ENCODE measurements around the gene SLC28A1. TPM values are rescaled to one million over a fixed set of nuclear protein-coding genes. Genes with fewer than 3 reads are reported as not detected.

SLC28A1 gene
- total and polyA plus RNA-seq, 2 donors (not counting 1 experiment from before 2014, with no cell fraction given) = not detected

- Mint-ChIP-seq H3K27me3 (no peaks in the 10 kb centered on the region), H3K4me1 (no peaks in the 10 kb centered on the region), H3K27ac (no peak overlapping the region), H3K4me3 (no peak overlapping the region), H3K9me3 (ENCODE audit: insufficient read depth) (peaks cover 8% of the 10 kb centered on the region)
- peaks cover 7 to 19% (median 15%) of the 10 kb centered on the region in 3 donors for H3K9me3 ChIP-seq (ENCODE audit: control extremely low read depth in 1 of 3, control insufficient read depth in 2 of 3, insufficient read depth in 1 of 3, low read length in 2 of 3)
- H3K4me3 ChIP-seq (ENCODE audit: control extremely low read depth in 1 of 5, extremely low read depth in 1 of 5, insufficient read depth in 1 of 5, low read depth in 2 of 5, low read length in 4 of 5) = no peak overlapping the region
- H3K27me3 ChIP-seq (replicated peaks in 1 of 4; ENCODE audit: control extremely low read depth in 1 of 4, control insufficient read depth in 3 of 4, insufficient read depth in 4 of 4, low read length in 3 of 4) = no peaks in the 10 kb centered on the region
- H3K9ac ChIP-seq (ENCODE audit: low read length) = no peak overlapping the region
- no peaks in the 10 kb centered on the region for H3K36me3 ChIP-seq (replicated peaks in 1 of 2; ENCODE audit: control extremely low read depth in 1 of 2, control insufficient read depth in 1 of 2, extremely low read depth in 1 of 2, insufficient read depth in 2 of 2, low read length in 1 of 2)
- no peaks in the 10 kb centered on the region for H4K20me1 ChIP-seq (ENCODE audit: control insufficient read depth, insufficient read depth, low read length, poor library complexity, severe bottlenecking)
- no peaks in the 10 kb centered on the region for H3K79me2 ChIP-seq (ENCODE audit: control insufficient read depth, insufficient read depth, low read length)
- TF ChIP-seq, protein P1, sequence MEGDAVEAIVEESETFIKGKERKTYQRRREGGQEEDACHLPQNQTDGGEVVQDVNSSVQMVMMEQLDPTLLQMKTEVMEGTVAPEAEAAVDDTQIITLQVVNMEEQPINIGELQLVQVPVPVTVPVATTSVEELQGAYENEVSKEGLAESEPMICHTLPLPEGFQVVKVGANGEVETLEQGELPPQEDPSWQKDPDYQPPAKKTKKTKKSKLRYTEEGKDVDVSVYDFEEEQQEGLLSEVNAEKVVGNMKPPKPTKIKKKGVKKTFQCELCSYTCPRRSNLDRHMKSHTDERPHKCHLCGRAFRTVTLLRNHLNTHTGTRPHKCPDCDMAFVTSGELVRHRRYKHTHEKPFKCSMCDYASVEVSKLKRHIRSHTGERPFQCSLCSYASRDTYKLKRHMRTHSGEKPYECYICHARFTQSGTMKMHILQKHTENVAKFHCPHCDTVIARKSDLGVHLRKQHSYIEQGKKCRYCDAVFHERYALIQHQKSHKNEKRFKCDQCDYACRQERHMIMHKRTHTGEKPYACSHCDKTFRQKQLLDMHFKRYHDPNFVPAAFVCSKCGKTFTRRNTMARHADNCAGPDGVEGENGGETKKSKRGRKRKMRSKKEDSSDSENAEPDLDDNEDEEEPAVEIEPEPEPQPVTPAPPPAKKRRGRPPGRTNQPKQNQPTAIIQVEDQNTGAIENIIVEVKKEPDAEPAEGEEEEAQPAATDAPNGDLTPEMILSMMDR (IDR thresholded peaks at IDR 0.05) = no peak
- POLR2A ChIA-PET = no interaction called here
- no peak for DNase-seq
- intact Hi-C loops (cut with micrococcal nuclease) = loop anchor here (5.0 kb wide), 1 partner anchor 80 kb away; no protein-coding TSS in a partner anchor
- H2AFZ ChIP-seq (ENCODE audit: insufficient read depth, low read depth, low read length, poor library complexity, severe bottlenecking) = no peak overlapping the region
- no peak for ATAC-seq (ENCODE audit: low read depth)
- H3K27ac ChIP-seq (ENCODE audit: low read length in 2 of 2) = no peak overlapping the region
- H3K4me1 ChIP-seq (ENCODE audit: control insufficient read depth in 2 of 2, insufficient read depth in 2 of 2, low read length in 2 of 2) = no peaks in the 10 kb centered on the region
- CTCF ChIA-PET = no interaction called here
- no peak overlapping the region for H3K4me2 ChIP-seq (replicated peaks; ENCODE audit: low read depth, low read length, poor library complexity, severe bottlenecking)
Observed at GRCh38 chr15:84847382-84847781, 37.1 kb upstream of the SLC28A1 start.

GRCh38 chr15:84852212-84852611 lies 32.2 kb upstream of the SLC28A1 start:
- H3K36me3 ChIP-seq (replicated peaks in 1 of 2; ENCODE audit: control extremely low read depth in 1 of 2, control insufficient read depth in 1 of 2, extremely low read depth in 1 of 2, insufficient read depth in 2 of 2, low read length in 1 of 2) = no peaks in the 10 kb centered on the region
- no peak for DNase-seq
- H3K27me3 ChIP-seq (replicated peaks in 1 of 4; ENCODE audit: control extremely low read depth in 1 of 4, control insufficient read depth in 3 of 4, insufficient read depth in 4 of 4, low read length in 3 of 4) = no peaks in the 10 kb centered on the region
- 100% methylated on average over 2 of the region's 5 CpGs for WGBS (ENCODE audit: insufficient coverage)
- intact Hi-C loops (cut with micrococcal nuclease) = no loop called here
- ATAC-seq (ENCODE audit: low read depth) = no peak
- TF ChIP-seq, protein P1 (IDR thresholded peaks at IDR 0.05) = no peak
- no peak overlapping the region for H3K4me3 ChIP-seq (ENCODE audit: control extremely low read depth in 1 of 5, extremely low read depth in 1 of 5, insufficient read depth in 1 of 5, low read depth in 2 of 5, low read length in 4 of 5)
- Mint-ChIP-seq H3K27ac (no peak overlapping the region), H3K27me3 (no peaks in the 10 kb centered on the region), H3K9me3 (ENCODE audit: insufficient read depth) (no peaks in the 10 kb centered on the region), H3K4me3 (no peak overlapping the region), H3K4me1 (no peaks in the 10 kb centered on the region)
- peaks cover 4 to 10% (median 5%) of the 10 kb centered on the region in 3 donors for H3K9me3 ChIP-seq (ENCODE audit: control extremely low read depth in 1 of 3, control insufficient read depth in 2 of 3, insufficient read depth in 1 of 3, low read length in 2 of 3)
- ChIA-PET CTCF (no interaction called here), POLR2A (no interaction called here)
- no peaks in the 10 kb centered on the region for H3K79me2 ChIP-seq (ENCODE audit: control insufficient read depth, insufficient read depth, low read length)
- no peaks in the 10 kb centered on the region for H4K20me1 ChIP-seq (ENCODE audit: control insufficient read depth, insufficient read depth, low read length, poor library complexity, severe bottlenecking)
- H3K4me1 ChIP-seq (ENCODE audit: control insufficient read depth in 2 of 2, insufficient read depth in 2 of 2, low read length in 2 of 2) = no peaks in the 10 kb centered on the region
- H2AFZ ChIP-seq (ENCODE audit: insufficient read depth, low read depth, low read length, poor library complexity, severe bottlenecking) = no peak overlapping the region
- no peak overlapping the region for H3K27ac ChIP-seq (ENCODE audit: low read length in 2 of 2)
- no peak overlapping the region for H3K4me2 ChIP-seq (replicated peaks; ENCODE audit: low read depth, low read length, poor library complexity, severe bottlenecking)
- H3K9ac ChIP-seq (ENCODE audit: low read length) = no peak overlapping the region

Data from B cell (primary cell).